GM21619 (cell line): Measurements from ENCODE around the gene GATB.

ENCODE experiments used
- ATAC-seq: cut with Tn5 transposase; IDR thresholded peaks from one replicate; pipeline ENCODE4 v1.9.1; 2021; ENCODE audit not compliant: unreplicated experiment

Gene GATB

GRCh38 chr4:151675411-151675971, 85.3 kb downstream of the GATB start:
- ATAC-seq = no peak

DNA sequence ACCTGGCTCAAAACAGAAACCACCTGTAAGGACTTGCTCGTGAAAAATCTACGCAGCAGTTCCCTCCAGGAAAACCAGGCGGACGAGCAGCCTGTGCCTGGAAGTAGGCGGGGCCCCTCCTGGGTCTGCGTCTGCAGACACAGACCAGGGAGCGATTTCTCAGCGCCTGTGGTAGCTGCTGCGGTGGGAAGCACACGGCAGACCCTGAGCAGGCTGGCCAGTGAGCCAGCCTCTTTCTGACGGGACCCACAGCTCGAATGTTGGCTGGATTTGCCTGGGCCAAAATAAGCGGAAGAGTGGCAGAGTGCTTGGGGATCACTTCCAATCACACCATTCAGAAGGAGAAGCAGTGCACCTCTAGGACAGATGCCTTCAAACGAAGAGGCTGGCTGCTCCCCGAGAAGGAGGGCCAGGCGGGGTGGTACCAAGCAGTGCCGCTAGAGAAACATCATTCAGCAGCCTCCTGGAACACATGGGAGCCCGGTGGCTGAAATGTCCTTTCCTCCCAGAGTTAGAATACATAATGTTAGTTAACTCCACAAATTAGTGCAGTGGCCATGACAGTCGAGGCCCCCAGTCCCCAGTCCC, 85.9 kb downstream of the GATB start:
- ATAC-seq = no peak

GRCh38 chr4:151673908-151674520, 86.8 kb downstream of the GATB start:
- no peak for ATAC-seq

GRCh38 chr4:151672996-151673395, 87.8 kb downstream of the GATB start:
- ATAC-seq = no peak

DNA sequence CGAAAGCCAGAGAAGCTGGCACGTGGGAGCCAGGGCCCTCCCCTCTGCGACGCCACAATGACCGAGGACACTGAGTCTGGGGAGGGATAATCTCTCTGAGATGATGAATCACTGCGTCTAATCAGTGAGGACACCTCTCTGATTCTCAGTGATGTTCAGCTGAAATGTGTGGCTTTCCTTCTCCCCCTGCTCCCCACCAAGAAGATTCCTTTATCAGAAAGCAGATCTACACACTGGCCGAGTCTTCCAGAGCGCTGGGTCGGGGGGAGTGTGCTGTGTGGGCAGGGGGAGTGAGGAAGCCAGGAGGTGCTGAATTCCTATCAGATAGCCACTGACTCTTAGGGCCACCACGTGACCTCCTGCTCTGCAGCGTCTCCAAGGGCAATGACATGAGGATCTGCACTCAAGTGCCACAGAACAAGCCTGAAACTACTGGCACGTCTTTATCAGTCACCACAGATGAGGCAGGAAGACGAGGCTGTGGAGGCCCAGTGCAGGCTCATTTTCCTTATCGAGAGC, 89.2 kb downstream of the GATB start:
- no peak for ATAC-seq

DNA sequence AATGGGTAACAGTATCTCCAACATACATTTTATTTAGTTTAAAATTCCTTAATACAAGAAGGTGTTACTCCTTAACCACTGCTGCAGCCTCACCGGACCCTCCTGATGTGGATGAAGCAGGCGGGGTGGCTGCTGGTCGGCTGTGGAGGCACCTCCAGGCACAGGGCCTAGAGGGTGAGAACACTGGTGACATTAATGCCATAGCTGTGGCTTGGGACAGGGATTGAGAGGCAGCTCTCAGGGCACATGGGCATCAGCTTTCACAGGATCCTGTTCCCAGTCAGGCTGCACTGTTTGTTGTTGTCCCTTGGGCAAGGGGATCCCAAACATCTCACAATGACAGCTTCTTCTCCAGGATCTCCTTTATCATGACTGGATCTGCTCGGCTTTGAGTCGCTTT, 90.0 kb downstream of the GATB start:
- ATAC-seq = no peak

GRCh38 chr4:151669990-151670389, 90.8 kb downstream of the GATB start:
- no peak for ATAC-seq

GRCh38 chr4:151668689-151669402, 92.0 kb downstream of the GATB start:
- ATAC-seq = no peak

GRCh38 chr4:151667666-151668065, 93.1 kb downstream of the GATB start:
- ATAC-seq = no peak

DNA sequence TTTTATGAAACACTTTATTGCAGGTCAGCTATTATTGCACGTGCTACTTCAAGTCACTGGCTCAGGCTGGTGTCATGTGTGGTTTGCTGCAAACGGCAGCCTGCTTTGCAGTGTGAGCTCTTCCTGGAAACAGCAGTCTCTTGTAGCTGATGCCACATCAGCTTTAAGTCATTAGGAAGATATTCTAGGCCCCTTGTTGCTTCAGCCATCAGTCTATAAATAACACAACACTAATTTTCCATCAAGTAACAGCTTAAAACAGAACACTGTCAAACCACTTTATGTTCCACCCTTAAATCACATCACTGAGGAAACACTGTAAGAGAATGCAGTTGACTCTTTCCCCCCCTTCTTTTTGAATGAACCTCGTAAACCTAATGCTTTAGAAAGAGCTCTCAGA, 93.8 kb downstream of the GATB start:
- no peak for ATAC-seq

- ATAC-seq = no peak
Measured at GRCh38 chr4:151666501-151666900, 94.3 kb downstream of the GATB start.

DNA sequence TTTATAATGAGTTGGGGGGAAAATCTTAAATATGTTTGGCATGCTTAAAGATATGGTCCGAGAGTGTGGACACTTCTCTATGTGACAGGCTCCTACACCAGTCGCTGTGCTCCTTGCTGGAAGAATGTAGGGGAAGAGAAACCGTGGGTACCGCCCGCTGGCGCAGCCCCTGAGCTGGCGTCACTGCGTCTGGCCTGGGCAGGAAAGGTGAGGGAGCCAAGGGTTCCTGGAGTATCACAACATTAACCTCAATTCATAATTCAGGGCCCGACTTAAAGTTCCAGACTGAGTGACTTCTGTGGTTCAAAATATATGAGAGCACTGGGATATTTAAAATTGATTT, 95.1 kb downstream of the GATB start:
- ATAC-seq = no peak

DNA sequence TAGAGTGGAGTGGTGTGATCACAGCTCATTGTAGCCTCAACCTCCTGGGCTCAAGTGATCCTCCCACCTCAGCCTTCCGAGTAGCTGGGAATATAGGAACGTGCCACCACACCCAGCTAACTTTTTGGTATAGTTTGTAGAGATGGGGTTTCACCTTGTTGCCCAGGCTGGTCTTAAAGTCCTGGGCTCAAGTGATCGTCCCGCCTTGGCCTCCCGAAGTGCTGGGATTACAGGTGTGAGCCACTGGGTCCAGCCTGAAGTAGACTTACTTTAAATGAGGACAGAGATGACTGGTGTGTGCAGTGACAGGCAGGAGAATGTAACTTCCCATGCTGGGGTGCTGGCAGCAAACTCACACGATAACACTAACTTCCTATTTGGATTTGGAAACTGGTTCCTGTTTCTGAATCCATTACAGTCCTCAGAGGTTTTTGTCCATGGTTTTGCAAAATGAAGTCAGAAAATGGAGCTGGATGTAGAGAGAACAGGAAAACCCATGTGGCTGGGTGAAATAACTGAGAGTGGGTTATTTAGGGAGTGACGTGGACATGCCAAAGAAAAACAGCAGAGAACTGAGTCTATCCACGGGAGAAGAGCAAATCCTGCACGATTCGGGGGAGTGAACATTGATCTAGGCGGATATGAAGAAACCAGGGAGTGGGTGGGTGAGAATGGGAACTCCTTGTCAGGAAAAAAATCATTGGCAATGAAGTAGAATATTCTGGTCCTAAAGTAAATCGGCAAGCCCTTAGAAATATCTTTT, 95.6 kb downstream of the GATB start:
- no peak for ATAC-seq

DNA sequence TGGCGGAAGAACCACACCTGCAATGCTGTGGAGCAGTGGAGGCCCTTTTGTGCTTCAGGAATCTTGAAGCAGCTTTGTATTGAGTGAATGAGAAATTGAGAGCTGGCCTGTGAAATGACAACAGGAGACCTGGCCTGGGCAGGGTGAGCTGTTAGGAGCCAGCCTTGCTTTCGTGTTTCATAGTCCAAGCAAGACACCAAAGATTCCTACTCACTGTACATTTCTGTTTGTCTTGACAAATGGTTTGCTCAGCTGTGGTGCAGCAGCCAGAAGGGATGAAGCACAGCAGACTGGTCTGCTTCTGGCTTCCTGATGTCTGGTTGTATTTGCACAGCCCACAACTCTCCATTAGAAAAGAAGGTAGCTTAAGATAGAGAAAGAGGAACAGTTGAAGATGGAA, 96.5 kb downstream of the GATB start:
- no peak for ATAC-seq

GRCh38 chr4:151663109-151663508, 97.7 kb downstream of the GATB start:
- no peak for ATAC-seq

DNA sequence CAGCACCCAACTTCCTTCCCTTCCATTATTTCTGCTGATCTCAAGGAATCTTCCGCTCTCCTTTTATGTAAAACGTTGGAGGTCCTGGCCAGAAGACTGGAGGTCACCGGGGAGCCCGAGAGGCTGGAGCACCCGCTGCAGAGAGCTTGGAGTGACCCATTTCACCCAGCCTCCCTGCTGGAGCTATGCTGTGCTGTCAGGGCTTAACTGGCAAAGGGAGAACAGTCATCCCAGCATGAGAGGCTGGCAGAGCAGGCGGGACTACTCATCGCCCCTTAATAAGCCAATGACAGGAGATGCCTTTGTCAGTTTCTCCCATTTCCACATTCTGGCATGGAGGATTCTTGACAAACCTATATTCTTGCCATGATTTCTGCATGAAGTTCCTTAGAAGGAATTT, 98.9 kb downstream of the GATB start:
- ATAC-seq = no peak

GRCh38 chr4:151660676-151661075, 100.1 kb downstream of the GATB start:
- ATAC-seq = no peak

DNA sequence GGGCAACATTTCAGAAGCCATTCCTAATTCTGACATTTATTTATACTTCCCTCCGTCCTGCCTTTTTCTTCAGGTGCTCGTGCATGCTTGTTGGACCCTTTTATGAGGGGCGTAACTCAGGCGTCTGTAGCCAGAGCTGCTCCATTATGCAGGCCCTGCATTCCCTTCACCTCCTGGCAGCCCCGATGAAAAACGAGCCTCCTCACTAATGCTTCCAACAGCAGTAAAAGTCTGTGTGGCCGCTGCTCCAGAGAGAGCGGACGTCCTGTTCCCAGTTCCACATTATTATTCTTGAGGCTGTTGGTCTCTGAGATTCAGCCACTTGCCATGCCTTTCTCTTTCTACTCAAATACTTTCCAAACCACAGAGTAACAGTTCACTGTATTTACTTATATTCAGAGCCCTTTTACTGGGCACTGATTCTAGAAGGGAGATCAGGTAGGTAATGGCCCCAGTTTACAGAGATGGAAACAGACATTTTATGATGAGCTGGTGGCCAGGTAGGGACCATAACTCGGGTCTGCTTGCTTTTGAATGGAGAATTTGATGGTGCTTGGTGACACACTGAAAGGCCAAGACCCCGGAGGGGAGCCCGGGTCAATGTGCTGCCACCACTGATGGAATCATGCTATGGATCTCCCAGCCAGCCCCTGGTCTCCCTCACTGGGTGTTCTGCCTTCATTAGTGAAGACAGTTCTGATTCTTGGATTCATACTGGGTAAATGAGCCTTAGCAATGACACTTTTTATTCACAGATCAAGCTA, 101.0 kb downstream of the GATB start:
- ATAC-seq = no peak

- ATAC-seq = peak; percentile 64
Measured at GRCh38 chr4:151658959-151659600, 101.7 kb downstream of the GATB start.

DNA sequence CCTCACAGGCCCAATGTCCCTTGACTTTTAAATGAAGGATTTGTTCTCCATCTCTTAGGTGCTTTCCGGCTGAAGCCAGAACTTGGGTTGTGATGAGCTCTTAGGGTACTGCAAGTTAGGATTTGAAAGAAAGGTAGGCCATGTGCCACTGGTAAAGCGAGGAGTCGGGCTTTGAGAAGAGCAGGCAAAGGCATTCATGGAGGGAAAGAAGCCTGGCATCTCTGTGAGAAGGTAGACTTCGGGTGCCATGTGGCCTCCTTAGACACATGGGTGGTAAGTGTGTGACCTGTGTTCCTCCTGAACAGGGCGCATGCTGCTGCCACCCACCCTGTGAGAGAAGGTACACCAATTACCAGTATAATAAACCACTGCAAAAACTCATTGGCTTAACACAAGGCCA, 102.9 kb downstream of the GATB start:
- ATAC-seq = no peak
